D341Med (cell line): ENCODE data around the gene ID3.

Experiments used
- DNase-seq: peaks from one replicate; pipeline ENCODE4 v3.0.0; 2012; ENCODE audit warnings: low spot score

The ID3 gene

DNA sequence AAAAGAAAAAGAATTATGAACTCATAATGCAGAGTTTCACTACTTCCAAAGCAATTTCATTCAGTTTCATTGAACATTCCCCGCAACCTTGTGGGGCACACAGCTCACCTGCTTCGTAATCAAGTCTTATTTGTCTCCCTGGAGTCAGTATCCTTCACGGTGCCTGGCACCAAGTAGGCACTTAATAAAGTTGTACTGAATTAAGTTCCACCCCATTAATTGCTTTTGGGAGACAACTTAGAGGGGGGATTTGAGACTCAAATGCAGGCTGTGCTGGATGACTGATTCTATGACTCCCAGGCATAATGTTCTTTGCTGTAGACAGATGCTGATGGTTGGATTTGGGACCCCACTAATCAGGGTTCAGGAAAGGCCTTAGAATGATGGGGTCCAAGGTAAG is 6.5 kb upstream of the ID3 start:
- no peak for DNase-seq

- no peak for DNase-seq
These were observed 5.3 kb upstream of the ID3 start for GRCh38 chr1:23564529-23565122.

GRCh38 chr1:23563755-23564374 is 4.6 kb upstream of the ID3 start:
- no peak for DNase-seq

DNA sequence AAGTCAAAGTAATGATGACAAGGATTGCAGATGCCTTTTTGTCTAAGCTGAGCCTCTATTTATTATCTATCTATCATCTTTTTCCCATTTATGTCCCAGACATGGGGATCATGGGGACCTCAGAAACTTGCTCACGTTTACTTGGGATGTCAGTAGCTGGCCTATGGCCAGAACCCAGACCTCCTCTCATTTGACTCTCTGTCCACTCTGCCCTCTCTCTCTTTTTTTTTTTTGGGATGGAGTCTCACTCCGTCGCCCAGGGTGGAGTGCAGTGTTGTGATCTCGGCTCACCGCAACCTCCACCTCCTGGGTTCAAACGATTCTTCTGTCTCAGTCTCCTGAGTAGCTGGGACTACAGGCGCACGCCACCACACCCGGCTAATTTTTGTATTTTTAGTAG is 3.7 kb upstream of the ID3 start:
- DNase-seq, result no peak

GRCh38 chr1:23562137-23562876 is 3.0 kb upstream of the ID3 start:
- peak; percentile 74 for DNase-seq

DNA sequence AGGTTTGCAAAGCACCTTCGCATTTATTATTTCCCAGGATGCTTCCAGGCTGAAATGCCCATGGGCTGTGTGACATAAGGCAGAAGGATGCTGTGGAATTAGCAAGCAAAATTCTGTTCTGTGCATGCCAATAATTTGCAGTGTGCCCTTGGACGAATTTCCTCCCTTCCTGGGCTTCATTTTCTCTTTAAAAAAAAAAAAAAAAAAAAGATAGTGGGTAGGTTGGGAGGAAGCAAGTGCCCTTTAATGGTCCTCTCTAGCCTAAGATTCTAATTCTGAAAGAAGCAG is 2.5 kb upstream of the ID3 start:
- DNase-seq, result no peak

GRCh38 chr1:23561076-23561812 is 1.9 kb upstream of the ID3 start:
- no peak for DNase-seq

DNA sequence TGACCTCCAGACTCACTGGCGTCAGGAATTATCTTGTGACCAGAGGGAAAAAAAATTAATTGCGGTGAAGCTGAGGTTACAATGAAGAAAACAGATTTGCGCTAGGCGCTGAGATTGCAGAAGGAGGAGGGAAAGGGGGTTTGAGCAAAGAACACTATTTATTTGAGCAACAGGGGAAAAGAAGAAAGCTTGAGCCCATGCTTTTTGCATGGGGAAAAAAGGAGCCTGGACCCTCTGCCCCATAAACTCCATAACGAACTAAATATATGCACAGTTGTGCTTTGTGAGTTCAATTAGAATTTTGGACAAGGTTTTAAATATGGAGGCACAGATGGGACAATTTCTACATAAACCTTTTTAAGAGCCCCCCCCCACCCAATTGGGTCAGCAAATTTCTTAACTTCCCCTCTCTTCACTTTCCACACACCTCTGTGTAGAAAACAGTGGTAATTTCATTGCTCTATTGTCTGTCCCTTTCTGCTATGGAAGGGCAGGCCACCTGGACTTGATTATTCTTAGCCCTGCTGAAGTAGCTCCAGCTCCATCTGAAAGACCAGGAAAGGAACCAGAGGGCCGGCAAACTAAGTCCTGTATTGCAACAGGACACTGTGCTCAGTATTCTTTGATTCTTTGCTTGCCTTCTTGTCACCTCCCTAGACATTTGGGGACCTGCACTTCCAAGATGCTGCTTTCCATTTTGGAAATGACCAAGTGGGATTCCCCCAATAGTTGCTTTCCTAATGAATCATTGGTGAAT is 862 bp upstream of the ID3 start:
- no peak for DNase-seq

GRCh38 chr1:23558872-23559135 is 497 bp downstream of the ID3 start:
- DNase-seq, result no peak

DNA sequence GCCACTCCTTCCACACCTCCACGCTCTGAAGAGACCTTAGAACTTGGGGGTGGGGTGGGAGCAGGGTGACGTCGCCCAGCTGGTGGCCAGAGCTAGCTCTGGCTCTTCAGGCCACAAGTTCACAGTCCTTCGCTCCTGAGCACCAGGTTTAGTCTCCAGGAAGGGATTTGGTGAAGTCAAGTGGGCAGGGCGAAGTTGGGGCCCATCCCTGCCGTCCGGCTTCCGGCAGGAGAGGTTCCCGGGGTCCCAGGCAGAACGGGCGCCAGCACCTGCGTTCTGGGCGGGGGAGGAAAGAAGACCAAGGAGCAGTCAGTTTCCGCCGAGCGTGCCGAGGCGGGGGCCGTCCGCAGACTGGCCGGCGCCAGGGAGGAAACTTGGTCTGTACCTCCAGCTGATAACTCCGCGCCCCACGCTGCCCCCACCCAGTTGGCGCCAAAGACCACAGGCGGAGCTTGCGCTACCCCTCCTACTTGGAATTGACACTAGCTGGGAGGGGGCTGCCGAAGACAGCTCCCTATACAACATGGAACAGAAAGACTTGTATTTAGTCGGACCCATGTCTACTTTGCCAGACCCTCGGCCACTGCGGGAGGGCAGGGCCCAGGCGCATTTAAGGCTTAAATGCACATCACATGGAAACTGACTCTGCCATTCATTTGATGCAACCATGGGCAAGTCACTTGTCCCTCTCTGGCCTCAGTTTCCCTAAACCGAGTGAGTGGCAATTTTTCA is 995 bp downstream of the ID3 start:
- DNase-seq, result no peak

DNA sequence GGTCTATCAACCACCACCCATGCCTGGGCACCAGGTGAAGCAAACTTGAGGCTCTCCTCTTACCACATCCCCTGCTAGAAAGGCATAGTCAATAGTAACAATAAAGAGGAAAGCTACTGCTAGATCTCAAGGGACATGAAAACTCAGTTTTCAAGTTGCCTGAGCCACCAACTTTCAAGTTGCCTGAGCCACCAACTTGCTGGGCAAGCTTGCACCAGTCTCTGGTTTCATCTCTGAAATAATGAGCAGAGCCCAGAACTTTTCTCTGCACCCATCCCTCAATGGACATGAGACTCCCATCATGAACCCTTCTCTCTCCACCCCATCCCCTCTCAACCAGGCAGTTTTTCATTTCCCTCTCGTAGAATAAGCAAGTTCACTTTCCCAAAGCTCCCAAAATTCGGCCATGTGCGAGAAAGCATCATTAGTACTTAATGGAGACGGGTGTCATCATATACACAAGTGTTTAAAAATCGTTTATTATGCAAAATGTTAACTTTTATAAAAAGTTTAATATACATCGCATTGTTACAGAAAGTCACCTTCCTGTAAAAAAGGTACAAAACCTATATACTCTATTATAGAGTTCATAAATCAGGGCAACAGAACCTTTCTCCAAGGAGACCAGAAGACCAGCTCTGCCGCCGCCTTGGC is 1.7 kb downstream of the ID3 start:
- no peak for DNase-seq

DNA sequence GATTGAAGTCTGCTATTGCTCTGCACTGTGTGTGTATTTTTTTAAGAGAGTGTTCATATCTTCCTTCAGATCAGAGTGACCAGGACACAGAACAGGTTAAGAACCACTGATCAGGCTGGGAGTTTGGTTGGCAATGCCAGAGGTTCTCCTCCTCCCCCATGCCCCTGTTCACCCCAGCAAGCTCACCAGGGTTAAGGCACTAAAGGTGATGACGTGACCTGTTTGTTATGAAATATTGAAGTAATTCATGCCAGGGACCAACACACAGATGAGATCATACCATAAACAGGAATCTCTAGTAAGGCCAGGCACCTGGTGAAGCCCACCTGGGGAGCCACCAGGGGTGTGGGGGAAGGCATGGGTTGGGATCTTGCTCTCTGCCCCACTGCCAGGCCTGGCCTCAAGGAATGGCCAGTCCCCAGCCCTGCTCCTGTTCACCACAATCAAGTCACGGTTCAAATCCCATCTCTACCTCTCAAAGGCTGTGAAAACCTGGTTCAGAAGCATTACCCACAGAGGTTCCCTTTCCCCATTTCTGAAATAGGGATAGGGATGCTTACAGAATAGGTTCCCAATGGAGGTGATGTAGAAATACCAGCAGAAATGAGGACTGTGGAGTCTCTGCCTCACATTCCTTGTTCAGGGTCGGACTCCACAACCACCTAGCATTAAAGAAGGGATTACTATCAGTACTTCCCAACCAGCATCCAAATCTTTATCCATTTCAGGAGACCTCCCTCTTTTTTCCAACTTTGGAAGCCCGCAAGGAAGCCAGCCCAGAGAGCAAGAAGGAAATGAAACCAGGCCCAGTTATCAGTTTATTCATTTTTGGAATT is 2.4 kb downstream of the ID3 start:
- DNase-seq, result no peak

DNA sequence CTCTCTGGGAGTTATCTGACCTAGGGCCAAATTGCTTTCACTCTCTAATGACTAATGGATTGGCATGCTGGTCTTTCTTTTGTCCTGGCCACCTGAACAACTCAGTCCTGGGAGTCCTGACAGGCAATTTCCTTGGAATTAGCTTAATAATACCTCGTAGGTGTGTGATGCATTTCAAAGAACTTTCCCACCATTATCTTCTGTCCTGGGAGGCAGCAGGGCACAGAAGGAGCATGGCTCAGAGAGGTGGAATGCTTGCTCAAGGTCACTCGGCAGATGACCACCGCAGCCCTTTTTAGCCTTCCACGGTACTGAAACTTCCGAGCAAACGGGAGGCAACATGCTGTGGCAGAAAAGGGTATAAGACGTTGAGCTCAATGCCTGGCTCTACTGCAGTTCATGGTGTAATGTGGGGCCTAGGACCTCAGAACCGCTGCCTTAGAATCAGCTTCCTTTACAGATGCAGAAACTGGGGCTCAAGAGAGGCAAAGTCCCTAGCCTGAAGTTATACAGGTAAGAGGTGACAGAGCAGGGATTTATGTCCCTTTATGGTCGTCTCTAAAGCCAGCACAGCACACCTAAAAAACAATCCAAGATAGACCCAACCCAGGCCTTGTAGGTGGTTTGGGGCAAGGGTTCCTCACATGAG is 3.2 kb downstream of the ID3 start:
- DNase-seq, result no peak

DNA sequence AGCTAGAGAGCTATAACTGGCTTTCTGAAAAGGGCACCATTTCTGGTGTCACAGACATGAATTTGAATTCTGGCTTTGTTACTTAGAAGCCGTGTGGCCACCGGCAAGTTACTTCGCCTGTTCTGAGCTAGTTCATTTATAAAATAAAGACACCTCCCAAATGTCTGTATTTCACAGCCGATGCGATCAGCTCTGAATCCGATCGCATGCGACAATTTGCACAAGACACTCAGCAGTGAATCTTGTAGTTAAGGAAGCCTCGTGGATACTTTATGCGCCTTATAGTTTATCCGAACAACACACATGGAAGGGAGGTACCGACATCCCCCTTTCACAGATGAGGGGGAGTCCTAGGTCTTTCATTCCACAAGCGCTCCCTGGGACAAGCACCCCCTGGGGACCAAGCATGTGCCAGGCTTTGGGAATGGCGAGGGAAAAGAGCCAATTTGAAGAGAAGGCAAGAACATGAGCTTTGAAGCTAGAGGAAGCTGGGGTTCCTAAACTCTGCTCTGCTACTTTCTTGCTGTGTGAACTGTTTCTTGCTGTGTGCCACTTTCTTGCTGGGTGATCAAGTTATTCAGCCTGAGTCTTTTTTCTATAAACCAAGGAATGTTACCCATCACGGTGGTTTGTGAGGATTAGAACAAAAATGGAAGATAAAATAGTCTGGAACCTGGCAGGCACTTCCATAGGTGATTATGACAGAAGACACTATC is 3.9 kb downstream of the ID3 start:
- no peak for DNase-seq

- DNase-seq, result peak; percentile 93
These were observed 4.6 kb downstream of the ID3 start for GRCh38 chr1:23554481-23555269.

GRCh38 chr1:23554127-23554480 is 5.2 kb downstream of the ID3 start:
- no peak for DNase-seq

DNA sequence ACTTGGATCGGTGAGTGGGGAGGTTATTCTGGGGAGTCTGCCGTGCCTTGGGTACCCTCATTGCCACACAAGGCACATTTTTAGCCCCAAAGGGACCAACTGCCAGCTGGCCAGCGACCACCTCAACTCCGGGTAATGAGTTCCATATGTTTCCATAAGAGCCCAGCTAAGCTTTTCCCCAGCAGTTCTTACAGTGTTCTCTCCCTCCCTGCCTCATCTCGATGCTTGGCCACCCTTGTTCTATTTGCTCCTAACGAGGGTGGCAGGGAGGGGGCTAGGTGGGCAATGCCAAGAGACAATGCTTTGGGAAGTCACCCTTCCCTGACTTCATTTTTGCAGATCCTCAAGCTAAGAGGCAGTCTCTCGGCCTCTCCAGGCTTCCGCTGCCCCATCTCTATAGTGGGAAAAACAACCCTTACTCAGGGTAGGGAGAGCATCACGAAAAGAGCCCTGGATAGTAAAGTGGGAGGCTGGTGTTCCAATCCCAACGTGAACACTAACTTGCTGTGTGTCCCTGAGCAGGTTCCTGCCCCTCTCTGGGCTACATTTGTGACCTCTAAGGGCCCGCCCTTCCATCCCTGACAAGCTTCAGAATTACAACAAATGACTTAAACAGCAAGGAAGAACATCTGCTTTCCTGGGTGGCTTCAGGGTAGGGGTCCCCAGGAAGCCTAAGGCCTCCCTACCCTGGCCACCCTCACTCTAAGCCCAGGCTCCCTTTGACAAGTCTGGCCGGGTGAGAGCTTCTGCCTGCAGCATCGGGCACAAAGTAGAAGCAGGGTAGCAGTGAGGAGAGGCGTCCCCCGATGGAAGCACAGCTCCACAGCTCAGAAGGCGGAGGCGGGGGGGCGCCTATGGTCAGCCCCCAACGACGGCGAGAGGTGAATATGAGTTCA is 5.8 kb downstream of the ID3 start:
- DNase-seq, result no peak

DNA sequence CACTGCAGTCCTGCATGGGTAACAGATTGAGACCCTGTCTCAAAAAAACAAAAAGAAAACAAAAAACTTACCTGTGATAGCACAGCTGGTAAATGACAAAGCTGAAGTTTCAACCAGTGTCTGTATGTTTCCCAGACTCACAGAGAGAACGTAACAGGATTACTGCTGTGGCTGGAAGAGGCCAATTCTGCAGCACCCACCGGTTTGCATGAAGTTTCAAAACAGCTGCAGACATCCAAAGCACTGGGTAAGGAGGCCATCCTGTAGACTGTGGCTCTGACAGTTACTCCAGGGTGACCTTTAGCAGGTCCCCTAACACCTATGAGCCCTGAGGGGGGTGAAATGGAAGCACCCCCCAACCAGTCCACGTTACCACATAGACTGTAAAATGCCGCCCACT is 7.5 kb downstream of the ID3 start:
- DNase-seq, result no peak
